Measurements from ENCODE around the gene ZNF746.
"Not testable (repeated sequence)": the region's sequence is repeated elsewhere in the genome, so short reads cannot be mapped to it uniquely, and the experiment has no call there.

Gene ZNF746

GRCh38 chr7:149454006-149454405, 43.6 kb downstream of the ZNF746 start:
- Histone ChIP-seq H3K4me1 (ENCODE audit: control insufficient read depth in 5 of 5, insufficient read depth in 5 of 5, low read length in 5 of 5) (peaks cover 0 to 10% (median 6%) of the 10 kb centered on the region in 5 donors), H3K9me3 (ENCODE audit: control insufficient read depth in 5 of 5, low read length in 5 of 5) (no peaks in the 10 kb centered on the region), H3K27me3 (ENCODE audit: control insufficient read depth in 5 of 5, insufficient read depth in 4 of 5, low read length in 5 of 5) (no peaks in the 10 kb centered on the region), H3K36me3 (ENCODE audit: control insufficient read depth in 5 of 5, insufficient read depth in 5 of 5, low read length in 5 of 5) (peaks cover 11 to 61% (median 59%) of the 10 kb centered on the region in 5 donors), H3K9ac (ENCODE audit: low read length in 5 of 5) (no peak overlapping the region), H3K4me3 (ENCODE audit: low read depth in 1 of 5, low read length in 5 of 5) (no peak overlapping the region), H3K27ac (ENCODE audit: low read depth, low read length) (no peak overlapping the region)

- Histone ChIP-seq H3K27me3 (ENCODE audit: control insufficient read depth in 5 of 5, insufficient read depth in 4 of 5, low read length in 5 of 5) (no peaks in the 10 kb centered on the region), H3K9ac (ENCODE audit: low read length in 5 of 5) (no peak overlapping the region), H3K4me1 (ENCODE audit: control insufficient read depth in 5 of 5, insufficient read depth in 5 of 5, low read length in 5 of 5) (no peaks in the 10 kb centered on the region), H3K36me3 (ENCODE audit: control insufficient read depth in 5 of 5, insufficient read depth in 5 of 5, low read length in 5 of 5) (peaks cover 11 to 82% (median 74%) of the 10 kb centered on the region in 5 donors), H3K27ac (ENCODE audit: low read depth, low read length) (no peak overlapping the region), H3K9me3 (ENCODE audit: control insufficient read depth in 5 of 5, low read length in 5 of 5) (no peaks in the 10 kb centered on the region), H3K4me3 (ENCODE audit: low read depth in 1 of 5, low read length in 5 of 5) (no peak overlapping the region)
Measured at GRCh38 chr7:149450821-149451220, 46.8 kb downstream of the ZNF746 start.

DNA sequence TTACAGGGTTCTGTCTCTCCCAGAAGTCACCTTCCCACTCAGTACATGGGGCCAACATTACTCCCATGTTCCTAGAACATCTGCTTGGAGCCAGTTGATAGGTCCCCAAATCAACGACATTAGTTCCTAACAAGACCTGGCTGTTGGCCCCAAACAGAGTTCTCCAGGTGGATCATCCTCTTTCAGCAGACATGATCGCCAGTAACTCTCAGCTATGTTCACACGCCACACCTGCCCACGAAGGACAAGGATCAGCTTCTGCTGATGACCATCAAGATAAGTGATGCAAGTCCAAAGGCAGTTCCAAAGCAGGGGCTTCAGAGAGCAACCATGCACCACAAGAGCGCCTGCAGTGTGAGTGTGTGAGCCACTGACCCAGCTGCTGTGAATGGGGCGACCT, 47.7 kb downstream of the ZNF746 start:
- Histone ChIP-seq H3K4me1 (ENCODE audit: control insufficient read depth in 5 of 5, insufficient read depth in 5 of 5, low read length in 5 of 5) (no peaks in the 10 kb centered on the region), H3K9ac (ENCODE audit: low read length in 5 of 5) (no peak overlapping the region), H3K36me3 (ENCODE audit: control insufficient read depth in 5 of 5, insufficient read depth in 5 of 5, low read length in 5 of 5) (peaks cover 11 to 80% (median 72%) of the 10 kb centered on the region in 5 donors), H3K4me3 (ENCODE audit: low read depth in 1 of 5, low read length in 5 of 5) (no peak overlapping the region), H3K27me3 (ENCODE audit: control insufficient read depth in 5 of 5, insufficient read depth in 4 of 5, low read length in 5 of 5) (no peaks in the 10 kb centered on the region), H3K9me3 (ENCODE audit: control insufficient read depth in 5 of 5, low read length in 5 of 5) (no peaks in the 10 kb centered on the region), H3K27ac (ENCODE audit: low read depth, low read length) (no peak overlapping the region)

GRCh38 chr7:149448961-149449360, 48.6 kb downstream of the ZNF746 start:
- Histone ChIP-seq H3K9me3 (ENCODE audit: control insufficient read depth in 5 of 5, low read length in 5 of 5) (no peaks in the 10 kb centered on the region), H3K36me3 (ENCODE audit: control insufficient read depth in 5 of 5, insufficient read depth in 5 of 5, low read length in 5 of 5) (peaks cover 16 to 75% (median 67%) of the 10 kb centered on the region in 5 donors), H3K4me1 (ENCODE audit: control insufficient read depth in 5 of 5, insufficient read depth in 5 of 5, low read length in 5 of 5) (no peaks in the 10 kb centered on the region), H3K27ac (ENCODE audit: low read depth, low read length) (no peak overlapping the region), H3K9ac (ENCODE audit: low read length in 5 of 5) (no peak overlapping the region), H3K4me3 (ENCODE audit: low read depth in 1 of 5, low read length in 5 of 5) (no peak overlapping the region), H3K27me3 (ENCODE audit: control insufficient read depth in 5 of 5, insufficient read depth in 4 of 5, low read length in 5 of 5) (no peaks in the 10 kb centered on the region)

- not testable (repeated sequence) for H3K27ac ChIP-seq (ENCODE audit: low read depth, low read length); H3K4me1 ChIP-seq (ENCODE audit: control insufficient read depth in 5 of 5, insufficient read depth in 5 of 5, low read length in 5 of 5); H3K27me3 ChIP-seq (ENCODE audit: control insufficient read depth in 5 of 5, insufficient read depth in 4 of 5, low read length in 5 of 5); H3K9ac ChIP-seq (ENCODE audit: low read length in 5 of 5); H3K4me3 ChIP-seq (ENCODE audit: low read depth in 1 of 5, low read length in 5 of 5); H3K9me3 ChIP-seq (ENCODE audit: control insufficient read depth in 5 of 5, low read length in 5 of 5)
- H3K36me3 ChIP-seq (ENCODE audit: control insufficient read depth in 5 of 5, insufficient read depth in 5 of 5, low read length in 5 of 5) = peaks cover 11 to 62% (median 55%) of the 10 kb centered on the region in 5 donors
Measured at GRCh38 chr7:149446026-149446425, 51.6 kb downstream of the ZNF746 start.

DNA sequence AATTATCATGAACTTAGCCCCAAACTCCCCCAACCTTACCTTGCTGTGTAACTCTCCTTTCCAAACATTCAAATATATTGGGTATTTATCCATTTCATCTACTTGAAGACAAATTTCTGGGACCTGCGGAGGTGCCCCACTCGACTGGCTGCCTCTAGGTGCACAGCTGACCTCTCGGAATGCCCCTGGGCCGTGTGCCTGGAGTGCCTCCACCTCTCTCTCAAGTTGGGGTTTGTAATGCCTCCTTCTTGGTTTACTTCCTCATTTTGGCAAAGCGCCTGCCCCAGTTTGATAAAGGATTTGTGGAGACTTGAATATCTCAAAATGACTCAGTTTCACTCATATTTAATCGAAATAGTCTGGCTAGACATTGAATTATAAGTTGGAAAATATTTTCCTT, 53.3 kb downstream of the ZNF746 start:
- Histone ChIP-seq H3K36me3 (ENCODE audit: control insufficient read depth in 5 of 5, insufficient read depth in 5 of 5, low read length in 5 of 5) (peaks cover 7 to 48% (median 40%) of the 10 kb centered on the region in 5 donors), H3K4me3 (ENCODE audit: low read depth in 1 of 5, low read length in 5 of 5) (no peak overlapping the region), H3K9ac (ENCODE audit: low read length in 5 of 5) (no peak overlapping the region), H3K27ac (ENCODE audit: low read depth, low read length) (no peak overlapping the region), H3K4me1 (ENCODE audit: control insufficient read depth in 5 of 5, insufficient read depth in 5 of 5, low read length in 5 of 5) (peaks cover 0 to 5% (median 0%) of the 10 kb centered on the region in 5 donors), H3K27me3 (ENCODE audit: control insufficient read depth in 5 of 5, insufficient read depth in 4 of 5, low read length in 5 of 5) (no peaks in the 10 kb centered on the region), H3K9me3 (ENCODE audit: control insufficient read depth in 5 of 5, low read length in 5 of 5) (no peaks in the 10 kb centered on the region)

DNA sequence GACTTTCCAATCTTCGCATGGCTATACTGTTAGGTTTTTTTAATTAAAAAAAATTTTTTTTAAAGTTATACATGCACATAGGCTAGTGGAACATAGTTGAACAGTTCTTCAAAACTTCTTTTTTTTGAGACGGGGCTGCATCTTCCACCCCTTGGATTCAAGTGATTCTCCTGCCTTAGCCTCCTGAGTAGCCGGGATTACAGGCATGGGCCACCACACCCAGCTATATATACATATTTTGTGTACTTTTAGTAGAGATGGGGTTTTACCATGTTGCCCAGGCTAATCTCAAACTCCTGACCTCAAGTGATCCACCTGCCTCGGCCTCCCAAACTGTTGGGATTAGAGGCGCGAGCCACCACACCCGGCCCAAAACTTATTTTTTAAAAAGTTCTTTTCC, 54.1 kb downstream of the ZNF746 start:
- Histone ChIP-seq H3K9me3 (ENCODE audit: control insufficient read depth in 5 of 5, low read length in 5 of 5) (no peaks in the 10 kb centered on the region), H3K4me3 (ENCODE audit: low read depth in 1 of 5, low read length in 5 of 5) (no peak overlapping the region), H3K27me3 (ENCODE audit: control insufficient read depth in 5 of 5, insufficient read depth in 4 of 5, low read length in 5 of 5) (no peaks in the 10 kb centered on the region), H3K27ac (ENCODE audit: low read depth, low read length) (no peak overlapping the region), H3K9ac (ENCODE audit: low read length in 5 of 5) (no peak overlapping the region), H3K36me3 (ENCODE audit: control insufficient read depth in 5 of 5, insufficient read depth in 5 of 5, low read length in 5 of 5) (peaks cover 7 to 40% (median 33%) of the 10 kb centered on the region in 5 donors), H3K4me1 (ENCODE audit: control insufficient read depth in 5 of 5, insufficient read depth in 5 of 5, low read length in 5 of 5) (peaks cover 0 to 5% (median 0%) of the 10 kb centered on the region in 5 donors)

- H3K36me3 ChIP-seq (ENCODE audit: control insufficient read depth in 5 of 5, insufficient read depth in 5 of 5, low read length in 5 of 5) = peaks cover 7 to 37% (median 32%) of the 10 kb centered on the region in 5 donors
- H3K4me3 ChIP-seq (ENCODE audit: low read depth in 1 of 5, low read length in 5 of 5) = no peak overlapping the region
- H3K9ac ChIP-seq (ENCODE audit: low read length in 5 of 5) = no peak overlapping the region
- no peak overlapping the region for H3K27ac ChIP-seq (ENCODE audit: low read depth, low read length)
- no peaks in the 10 kb centered on the region for H3K9me3 ChIP-seq (ENCODE audit: control insufficient read depth in 5 of 5, low read length in 5 of 5)
- H3K4me1 ChIP-seq (ENCODE audit: control insufficient read depth in 5 of 5, insufficient read depth in 5 of 5, low read length in 5 of 5) = peaks cover 0 to 5% (median 0%) of the 10 kb centered on the region in 5 donors
- H3K27me3 ChIP-seq (ENCODE audit: control insufficient read depth in 5 of 5, insufficient read depth in 4 of 5, low read length in 5 of 5) = no peaks in the 10 kb centered on the region
Measured at GRCh38 chr7:149442924-149443323, 54.7 kb downstream of the ZNF746 start.

GRCh38 chr7:149440222-149440621, 57.4 kb downstream of the ZNF746 start:
- H3K36me3 ChIP-seq (ENCODE audit: control insufficient read depth in 5 of 5, insufficient read depth in 5 of 5, low read length in 5 of 5) = peaks cover 7 to 35% (median 23%) of the 10 kb centered on the region in 5 donors
- no peaks in the 10 kb centered on the region for H3K9me3 ChIP-seq (ENCODE audit: control insufficient read depth in 5 of 5, low read length in 5 of 5)
- no peak overlapping the region for H3K4me3 ChIP-seq (ENCODE audit: low read depth in 1 of 5, low read length in 5 of 5)
- peaks cover 0 to 5% (median 0%) of the 10 kb centered on the region in 5 donors for H3K4me1 ChIP-seq (ENCODE audit: control insufficient read depth in 5 of 5, insufficient read depth in 5 of 5, low read length in 5 of 5)
- H3K9ac ChIP-seq (ENCODE audit: low read length in 5 of 5) = no peak overlapping the region
- no peaks in the 10 kb centered on the region for H3K27me3 ChIP-seq (ENCODE audit: control insufficient read depth in 5 of 5, insufficient read depth in 4 of 5, low read length in 5 of 5)
- H3K27ac ChIP-seq (ENCODE audit: low read depth, low read length) = no peak overlapping the region

GRCh38 chr7:149436358-149436757, 61.3 kb downstream of the ZNF746 start:
- H3K4me1 ChIP-seq (ENCODE audit: control insufficient read depth in 5 of 5, insufficient read depth in 5 of 5, low read length in 5 of 5) = no peaks in the 10 kb centered on the region
- no peak overlapping the region for H3K9ac ChIP-seq (ENCODE audit: low read length in 5 of 5)
- no peaks in the 10 kb centered on the region for H3K9me3 ChIP-seq (ENCODE audit: control insufficient read depth in 5 of 5, low read length in 5 of 5)
- H3K27me3 ChIP-seq (ENCODE audit: control insufficient read depth in 5 of 5, insufficient read depth in 4 of 5, low read length in 5 of 5) = no peaks in the 10 kb centered on the region
- H3K36me3 ChIP-seq (ENCODE audit: control insufficient read depth in 5 of 5, insufficient read depth in 5 of 5, low read length in 5 of 5) = peaks cover 0 to 60% (median 44%) of the 10 kb centered on the region in 5 donors
- H3K27ac ChIP-seq (ENCODE audit: low read depth, low read length) = no peak overlapping the region
- H3K4me3 ChIP-seq (ENCODE audit: low read depth in 1 of 5, low read length in 5 of 5) = no peak overlapping the region

DNA sequence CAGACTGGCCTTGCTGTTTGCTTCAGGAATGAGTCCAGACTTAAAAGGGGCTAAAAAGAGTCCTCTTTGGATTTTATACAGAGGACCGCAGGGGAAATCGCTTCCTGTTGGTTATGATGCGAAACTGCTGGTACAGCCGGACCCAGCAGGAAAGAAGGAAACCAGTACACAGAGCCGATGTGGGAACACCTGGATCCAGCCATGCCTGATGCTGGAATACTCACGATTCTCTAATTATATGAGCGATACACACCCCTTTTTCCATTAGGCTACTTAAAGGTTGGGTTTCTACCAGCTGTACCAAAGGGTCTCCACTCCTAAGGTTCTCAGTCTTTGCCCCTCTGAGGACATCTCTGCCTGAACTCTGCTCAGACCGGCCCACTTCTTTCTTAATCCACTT, 64.5 kb downstream of the ZNF746 start:
- H3K4me3 ChIP-seq (ENCODE audit: low read depth in 1 of 5, low read length in 5 of 5) = no peak overlapping the region
- peaks cover 0 to 64% (median 50%) of the 10 kb centered on the region in 5 donors for H3K36me3 ChIP-seq (ENCODE audit: control insufficient read depth in 5 of 5, insufficient read depth in 5 of 5, low read length in 5 of 5)
- H3K4me1 ChIP-seq (ENCODE audit: control insufficient read depth in 5 of 5, insufficient read depth in 5 of 5, low read length in 5 of 5) = no peaks in the 10 kb centered on the region
- H3K27ac ChIP-seq (ENCODE audit: low read depth, low read length) = no peak overlapping the region
- no peaks in the 10 kb centered on the region for H3K27me3 ChIP-seq (ENCODE audit: control insufficient read depth in 5 of 5, insufficient read depth in 4 of 5, low read length in 5 of 5)
- no peak overlapping the region for H3K9ac ChIP-seq (ENCODE audit: low read length in 5 of 5)
- no peaks in the 10 kb centered on the region for H3K9me3 ChIP-seq (ENCODE audit: control insufficient read depth in 5 of 5, low read length in 5 of 5)
